GM21447 (cell line): ENCODE data around the gene KIAA1549.

ENCODE experiments used
- ATAC-seq: cut with Tn5 transposase; IDR thresholded peaks from one replicate; pipeline ENCODE4 v1.9.1; 2021; ENCODE audit not compliant: unreplicated experiment

KIAA1549 gene

DNA sequence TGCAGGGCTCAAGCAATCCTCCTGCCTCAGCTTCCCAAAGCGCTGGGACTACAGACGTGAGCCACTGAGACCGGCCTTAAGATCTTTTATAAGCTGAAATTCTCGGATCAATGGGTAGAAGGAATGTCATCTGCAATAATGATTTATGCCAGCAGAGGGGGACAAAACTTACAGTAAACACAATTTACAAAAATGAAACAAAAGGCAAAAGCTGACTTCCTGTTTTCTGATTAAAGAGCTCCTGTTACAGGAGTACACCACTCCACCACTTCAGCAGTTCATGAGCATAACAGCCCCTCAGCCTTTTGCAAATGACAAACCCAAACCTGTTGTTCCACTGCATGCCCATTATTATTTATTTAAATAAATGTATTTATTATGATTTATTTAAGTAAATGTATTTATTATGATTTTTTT is 94.7 kb downstream of the KIAA1549 start:
- peak; percentile 89 for ATAC-seq

DNA sequence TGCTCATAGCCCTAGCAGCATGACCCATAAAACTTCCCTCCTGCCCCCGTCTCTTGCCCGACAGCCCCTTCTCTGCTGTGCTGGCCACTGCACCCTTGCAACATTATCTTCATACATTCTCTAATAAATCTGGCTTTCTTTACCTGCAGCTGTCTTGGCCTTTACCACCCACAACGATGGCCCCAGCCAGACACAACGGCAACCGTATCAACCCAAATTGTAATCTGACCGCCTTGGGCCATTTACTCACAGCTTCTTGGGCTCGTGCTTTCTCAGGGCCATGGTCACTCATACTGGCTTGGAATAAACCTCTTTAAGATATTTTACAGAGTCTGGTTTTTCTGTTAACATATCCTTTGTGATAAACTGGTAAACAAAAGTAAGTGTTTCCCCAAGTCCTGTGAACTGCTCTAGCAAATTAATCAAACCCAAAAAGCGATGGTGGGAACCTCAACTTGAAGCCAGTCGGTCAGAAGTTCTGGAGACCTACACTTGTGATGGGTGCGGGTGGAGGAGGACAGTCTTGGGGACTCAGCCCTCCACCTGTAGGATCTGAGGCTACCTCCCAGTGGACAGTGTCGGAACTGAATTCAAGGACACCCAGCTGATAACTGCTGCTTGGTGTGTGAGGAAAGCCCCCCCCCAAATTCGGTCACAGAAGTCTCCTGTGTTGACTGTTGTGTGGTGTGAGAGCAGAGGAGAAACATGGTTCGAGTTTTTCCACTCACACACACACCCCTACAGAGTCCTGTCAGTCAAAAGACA is 95.6 kb downstream of the KIAA1549 start:
- no peak for ATAC-seq

DNA sequence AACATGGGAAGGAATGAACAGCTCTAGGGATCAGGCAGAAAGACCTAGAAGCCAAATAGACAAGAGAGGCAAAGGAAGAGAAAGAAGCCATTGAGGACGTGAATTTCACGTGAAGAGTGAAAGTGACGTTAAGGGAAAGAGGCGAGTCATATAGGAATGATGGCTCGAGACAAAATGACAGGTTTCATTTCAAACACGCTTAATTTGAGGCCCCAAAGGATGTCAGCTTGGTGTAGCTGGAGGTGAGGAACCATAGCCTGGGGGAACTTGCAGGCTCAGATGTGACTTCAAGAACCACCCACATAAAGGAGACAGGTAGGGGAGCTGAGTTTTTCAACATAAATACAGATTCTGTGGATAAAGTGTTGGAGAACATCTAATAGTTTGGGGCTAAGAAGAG is 98.9 kb downstream of the KIAA1549 start:
- no peak for ATAC-seq

DNA sequence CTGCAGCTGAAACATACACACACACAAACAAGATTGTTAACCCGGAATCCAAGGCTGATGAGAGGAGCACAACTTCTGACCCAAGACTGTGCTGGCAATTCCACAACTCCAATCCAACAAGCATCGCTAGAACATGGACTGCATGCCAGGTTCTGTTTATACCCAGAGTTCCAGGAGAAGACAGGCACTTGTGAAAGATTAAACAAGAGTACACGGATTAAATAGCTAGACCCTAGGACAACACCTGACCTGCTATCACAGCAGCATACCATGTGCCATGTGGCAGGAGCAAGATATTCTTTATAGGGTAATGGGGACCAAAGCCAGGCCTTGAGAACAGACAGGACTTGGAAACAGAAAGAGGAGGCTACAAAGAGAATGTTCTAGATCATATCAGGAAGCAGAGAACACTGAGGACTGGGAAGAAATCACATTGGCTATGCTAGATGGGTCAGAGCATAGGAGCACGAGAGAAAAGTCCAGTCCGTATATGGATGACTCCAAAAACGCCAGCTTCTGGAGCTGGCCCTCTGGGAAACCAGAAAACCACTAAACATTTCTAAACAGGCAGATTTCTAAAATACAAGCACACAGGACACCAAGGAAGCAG is 99.5 kb downstream of the KIAA1549 start:
- no peak for ATAC-seq

DNA sequence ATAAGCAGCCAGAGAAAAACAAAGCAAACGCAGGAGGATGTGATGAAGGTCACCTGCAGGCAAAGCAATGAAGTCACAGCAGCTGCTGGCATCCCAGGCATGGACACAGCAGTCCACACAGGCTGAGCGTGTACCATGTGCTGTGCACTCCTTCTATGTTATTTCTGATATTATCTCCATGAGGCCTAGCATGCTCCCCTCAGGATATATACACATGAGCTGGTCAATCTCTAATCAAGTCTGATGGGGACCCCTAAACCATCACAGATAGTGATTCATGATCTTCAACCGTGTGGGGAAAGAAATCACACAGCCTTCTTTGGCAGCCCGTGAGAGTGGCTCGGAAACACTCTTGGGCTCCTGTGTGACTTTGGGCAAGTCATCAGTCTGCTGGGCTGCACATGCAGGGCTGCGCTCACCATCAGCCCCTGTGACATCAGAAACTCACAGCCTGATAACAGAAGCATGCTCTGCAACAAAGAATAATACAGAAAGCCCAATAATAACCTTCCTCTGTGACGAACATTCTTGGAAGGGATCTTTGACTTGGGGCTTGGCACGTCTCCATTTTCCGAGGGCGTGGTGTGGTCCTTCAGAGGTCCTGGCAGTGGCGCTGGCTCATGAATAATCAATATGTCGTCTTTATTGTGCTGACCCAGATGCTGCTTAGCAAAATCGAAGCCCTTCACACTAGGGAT is 100.2 kb downstream of the KIAA1549 start:
- ATAC-seq, result no peak

DNA sequence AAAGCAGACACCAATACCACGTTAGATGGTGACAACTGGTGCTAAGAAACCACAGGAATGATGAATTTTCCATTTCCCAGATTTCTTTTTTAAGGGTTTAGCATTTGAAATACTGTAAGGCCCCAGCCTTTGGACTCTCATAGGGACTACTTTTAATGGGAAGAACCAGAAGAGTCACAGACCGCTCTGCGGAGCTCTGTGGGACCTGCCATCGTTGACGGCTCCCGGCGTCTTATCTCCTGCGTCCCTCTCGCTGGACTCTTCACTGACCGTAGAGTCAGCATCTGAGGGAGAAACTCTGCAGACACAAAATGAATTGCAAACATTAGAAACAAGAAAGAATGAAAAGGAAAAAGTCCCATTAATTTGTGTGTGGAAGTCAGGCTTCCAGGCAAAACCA is 101.8 kb downstream of the KIAA1549 start:
- ATAC-seq, result no peak

DNA sequence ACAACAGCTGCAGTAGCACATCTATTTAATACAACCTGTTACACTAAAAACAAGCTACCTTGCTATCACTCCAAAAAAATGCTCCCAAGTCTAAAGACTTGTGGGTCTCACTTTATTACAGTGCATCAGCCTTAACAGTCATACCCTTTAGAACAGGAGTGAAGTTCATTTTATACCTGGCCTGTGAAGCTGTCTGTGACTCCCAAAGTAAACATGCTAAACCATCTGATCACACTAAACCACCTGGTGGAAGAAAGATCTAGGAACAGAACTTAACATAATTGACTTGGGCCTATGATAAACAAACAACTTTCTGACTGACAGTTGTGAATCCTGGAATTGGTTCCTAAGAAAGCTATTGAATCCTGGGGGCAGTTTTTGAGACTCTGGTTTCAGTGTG is 102.3 kb downstream of the KIAA1549 start:
- no peak for ATAC-seq

DNA sequence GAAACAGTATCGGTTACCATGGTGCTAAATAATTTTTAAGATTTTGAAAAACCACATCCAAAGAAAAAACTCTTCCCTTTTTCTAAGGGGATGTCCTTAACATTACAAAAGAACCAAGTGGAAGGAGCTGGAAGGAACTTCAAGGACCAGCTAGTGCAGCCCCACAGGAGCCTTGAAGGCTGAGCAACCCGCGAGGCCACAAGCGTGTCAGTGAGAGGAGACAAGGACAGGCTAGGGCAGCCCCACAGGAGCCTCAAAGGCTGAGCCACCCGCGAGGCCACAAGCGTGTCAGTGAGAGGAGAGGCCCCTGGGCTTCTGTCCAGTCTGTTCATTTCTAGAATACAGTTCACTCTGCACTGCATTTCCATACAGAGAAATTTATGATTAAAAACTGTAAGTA is 103.1 kb downstream of the KIAA1549 start:
- ATAC-seq, result no peak

DNA sequence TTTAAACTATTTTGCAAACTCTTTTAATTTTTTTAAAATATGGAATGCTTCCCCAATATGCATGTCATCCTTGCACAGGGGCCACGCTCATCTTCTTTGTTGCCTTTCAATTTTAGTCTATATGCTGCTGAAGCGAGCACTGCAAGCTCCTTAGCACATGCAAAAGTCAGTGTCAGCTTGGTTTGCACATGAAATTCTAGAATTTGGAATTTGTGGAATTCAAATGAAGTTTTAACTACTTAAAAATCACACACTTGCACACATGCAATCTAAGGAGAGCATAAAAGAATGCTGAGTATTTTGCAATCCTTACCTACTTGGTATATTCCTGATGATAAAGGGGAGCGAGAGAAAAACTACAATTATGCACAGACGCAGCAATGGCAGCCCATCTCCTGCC is 104.9 kb downstream of the KIAA1549 start:
- ATAC-seq, result no peak

DNA sequence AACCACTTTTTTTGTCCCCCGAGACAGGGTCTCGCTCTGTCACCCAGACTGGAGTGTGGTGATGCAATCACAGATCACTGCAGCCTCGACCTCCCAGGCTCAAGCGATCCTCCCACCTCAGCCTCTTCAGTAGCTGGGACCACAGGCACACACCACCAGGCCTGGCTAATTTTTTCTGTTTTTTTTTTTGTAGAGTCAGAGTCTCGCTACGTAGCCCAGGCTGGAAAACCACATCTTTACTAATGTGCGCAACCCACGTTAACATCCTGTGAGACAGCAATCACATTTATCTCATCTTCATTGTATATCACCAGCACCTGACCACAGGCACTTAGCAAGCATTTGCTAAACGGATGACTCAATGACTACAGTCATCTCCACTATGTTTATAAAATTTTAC is 105.4 kb downstream of the KIAA1549 start:
- ATAC-seq, result no peak

DNA sequence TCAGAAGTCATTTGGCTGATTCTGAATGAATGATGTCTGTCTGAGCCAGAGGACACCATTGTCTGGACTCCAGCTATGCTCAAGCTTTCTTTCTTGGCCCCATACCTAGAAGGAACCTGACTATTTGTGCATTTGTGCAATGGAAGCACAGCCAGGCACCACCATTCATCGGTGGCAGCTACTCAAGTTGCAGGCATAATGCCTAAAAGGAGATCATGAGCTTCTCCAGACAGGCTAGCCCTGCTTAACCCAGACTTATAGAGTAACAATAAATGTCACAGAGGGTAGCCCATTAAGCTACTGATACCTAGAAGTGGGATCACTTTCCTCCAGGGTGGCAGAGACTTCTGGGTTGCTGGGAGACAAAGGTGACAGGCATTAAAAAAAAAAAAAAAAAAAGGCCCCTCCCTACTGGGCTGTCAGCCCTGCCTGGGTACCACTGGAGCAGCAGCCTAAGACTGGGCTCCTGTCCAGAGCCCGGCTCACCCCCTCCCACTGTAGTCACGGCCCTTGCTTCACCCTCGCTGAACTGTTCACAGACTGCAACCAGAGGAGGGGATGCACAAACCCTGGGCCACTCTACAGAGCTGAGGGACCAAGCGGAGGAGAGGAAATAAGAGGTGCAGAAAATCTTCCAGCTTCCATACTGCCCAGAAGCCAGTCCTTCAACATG is 107.8 kb downstream of the KIAA1549 start:
- ATAC-seq, result no peak

DNA sequence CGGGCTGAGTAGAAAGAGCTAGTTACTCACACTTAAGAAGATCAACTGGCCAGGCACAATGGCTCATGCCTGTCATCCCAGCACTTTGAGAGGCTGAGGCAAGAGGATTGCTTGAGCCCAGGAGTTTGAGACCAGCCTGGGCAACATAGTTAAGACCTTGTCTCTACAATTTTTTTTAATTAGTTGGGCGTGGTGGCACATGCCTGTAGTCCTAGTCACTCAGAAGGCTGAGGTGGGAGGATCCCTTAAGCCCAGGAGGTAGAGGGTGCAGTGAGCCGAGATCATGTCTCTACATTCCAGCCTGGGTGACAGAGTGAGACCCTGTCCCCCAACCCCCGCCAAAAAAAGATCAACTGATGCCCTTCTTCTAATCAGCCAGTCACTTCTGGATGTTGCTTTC is 108.6 kb downstream of the KIAA1549 start:
- no peak for ATAC-seq

DNA sequence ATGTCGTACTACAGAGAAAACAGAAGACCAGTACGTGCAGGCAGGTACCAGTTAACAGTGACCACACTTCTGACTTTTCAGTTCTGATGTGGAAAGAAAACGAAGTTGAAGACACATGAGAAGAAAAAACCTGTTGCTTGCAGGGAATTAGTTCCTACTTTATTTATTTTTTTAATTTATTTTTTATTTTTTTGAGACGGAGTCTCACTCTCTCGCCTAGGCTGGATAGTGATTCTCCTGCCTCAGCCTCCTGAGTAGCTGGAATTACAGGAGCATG is 109.4 kb downstream of the KIAA1549 start:
- ATAC-seq, result no peak

DNA sequence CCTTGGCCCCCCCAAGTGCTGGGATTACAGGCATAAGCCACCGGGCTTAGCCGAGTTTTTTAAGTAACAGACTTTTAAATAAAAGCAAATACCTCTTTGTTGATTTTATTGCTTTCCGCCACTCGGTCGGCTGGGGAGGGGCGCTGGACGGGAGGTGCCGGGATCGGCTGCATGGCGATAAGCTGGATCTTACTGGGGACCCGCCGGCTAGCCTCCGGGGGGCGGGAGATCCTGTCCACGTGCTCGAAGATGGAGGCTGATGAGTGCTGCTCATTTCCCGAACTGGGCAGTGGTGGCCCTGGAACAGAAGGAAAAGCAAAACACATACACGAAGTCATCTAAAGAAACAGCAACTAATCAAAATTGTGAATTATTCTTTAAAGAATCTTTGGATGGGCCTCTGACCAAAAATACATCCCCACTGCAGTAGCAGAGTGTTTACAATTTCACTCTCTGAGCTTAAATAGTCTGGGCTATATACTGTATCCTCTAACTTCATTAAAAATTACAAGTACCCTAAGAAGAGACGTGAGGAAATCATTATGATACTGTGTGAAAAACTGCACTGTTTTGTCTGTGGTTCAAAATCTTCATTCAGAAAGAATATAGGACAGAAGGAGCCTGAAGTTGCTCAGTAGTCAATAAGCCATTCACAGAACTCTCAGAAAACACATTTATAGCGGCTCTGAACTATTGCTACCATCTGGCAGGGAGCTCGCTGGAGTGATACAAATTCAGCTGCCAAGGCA is 110.0 kb downstream of the KIAA1549 start:
- no peak for ATAC-seq

DNA sequence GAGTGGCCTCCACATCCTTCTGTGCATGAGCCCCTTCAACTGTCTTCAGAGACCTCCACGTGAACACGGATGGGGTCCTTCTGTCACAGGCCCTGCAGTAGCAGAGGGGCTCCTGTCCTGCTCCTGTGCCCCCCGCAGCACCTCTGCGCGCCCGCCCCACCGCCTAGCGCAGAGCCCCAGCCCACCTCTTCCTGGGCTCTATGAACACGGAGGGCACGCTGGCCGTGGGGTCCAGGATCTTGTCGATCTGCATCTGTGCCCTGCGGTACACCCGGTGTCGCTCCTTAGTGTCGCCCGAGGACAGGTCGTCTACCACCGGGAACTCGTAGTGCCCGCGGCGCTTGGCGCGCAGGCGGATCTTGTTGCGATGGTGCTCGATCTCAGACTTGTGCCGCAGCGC is 111.8 kb downstream of the KIAA1549 start:
- no peak for ATAC-seq

DNA sequence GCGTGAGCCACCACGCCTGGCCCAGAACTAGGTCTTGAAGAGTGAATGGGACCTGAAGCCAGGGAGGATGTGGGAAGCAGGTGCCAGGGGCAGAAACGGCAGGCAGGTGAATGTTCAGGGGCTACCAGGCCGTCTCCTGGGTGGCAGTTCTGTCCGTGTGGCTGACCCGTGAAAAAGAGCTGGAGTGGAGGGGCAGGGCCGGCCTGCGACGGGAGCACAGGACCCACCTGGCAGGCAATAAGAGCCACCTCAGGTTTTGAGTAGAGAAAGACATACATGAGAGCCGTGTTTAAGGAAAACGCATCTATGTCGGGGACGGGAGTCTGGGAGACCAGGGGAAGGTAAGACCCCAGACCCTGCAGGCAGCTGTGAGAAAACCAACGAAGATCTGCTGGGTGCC is 112.5 kb downstream of the KIAA1549 start:
- no peak for ATAC-seq

DNA sequence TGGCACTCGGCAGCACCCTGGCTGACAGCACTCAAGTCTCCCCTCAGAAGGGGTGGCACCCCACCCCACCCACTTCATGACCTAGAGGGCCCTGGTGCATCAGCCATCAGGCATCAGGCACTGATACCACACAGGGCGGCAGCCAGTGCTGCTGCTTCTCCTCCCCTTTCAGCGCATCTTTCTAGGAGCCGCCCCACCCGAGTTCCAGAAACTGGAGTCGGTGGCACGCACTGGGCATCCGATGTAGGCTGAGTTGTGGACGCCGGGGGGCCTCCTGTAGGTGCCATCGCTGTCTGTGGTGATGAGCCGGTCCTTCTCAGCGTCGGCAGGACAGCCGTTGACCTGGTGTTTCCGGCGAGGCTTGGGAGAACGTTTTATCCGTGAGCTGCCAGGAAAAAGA is 113.4 kb downstream of the KIAA1549 start:
- no peak for ATAC-seq

DNA sequence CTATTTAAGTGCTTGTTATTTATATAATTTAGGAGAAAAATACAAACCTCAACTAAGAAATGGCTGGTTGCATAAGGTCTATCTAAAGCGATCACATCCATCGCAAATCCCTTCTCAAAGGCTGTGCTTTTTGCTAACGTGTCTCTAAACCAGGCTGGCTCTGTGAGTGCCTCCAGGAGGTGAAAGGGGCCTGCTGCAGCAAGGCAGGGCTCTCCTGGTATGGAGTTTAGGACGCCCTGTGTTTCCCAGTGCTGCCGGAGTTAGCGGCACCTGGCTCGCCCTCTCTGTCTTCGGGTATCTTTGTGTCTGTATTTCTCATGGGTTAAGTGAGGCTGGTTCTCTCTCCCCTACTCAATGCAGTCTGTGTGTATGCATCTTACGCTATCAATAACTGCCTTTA is 114.8 kb downstream of the KIAA1549 start:
- no peak for ATAC-seq

DNA sequence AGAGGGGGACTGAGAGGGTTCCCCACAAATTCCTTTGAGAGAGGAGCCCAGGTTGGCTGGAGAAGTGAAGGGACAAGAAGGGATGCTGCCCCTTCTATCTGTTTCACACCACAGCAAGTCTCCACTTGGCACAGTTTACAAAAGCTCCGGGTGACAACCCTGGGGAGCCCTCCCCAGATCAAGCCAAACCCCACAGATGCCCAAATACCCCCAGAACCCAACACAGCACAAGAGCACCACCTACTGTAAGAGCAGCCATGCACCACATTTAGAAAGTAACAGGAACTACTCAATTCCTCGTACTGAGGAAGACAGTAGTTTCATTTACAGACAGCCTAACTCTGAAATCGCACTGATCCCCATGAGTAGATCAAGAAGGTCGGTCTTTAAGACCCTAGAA is 115.3 kb downstream of the KIAA1549 start:
- no peak for ATAC-seq

DNA sequence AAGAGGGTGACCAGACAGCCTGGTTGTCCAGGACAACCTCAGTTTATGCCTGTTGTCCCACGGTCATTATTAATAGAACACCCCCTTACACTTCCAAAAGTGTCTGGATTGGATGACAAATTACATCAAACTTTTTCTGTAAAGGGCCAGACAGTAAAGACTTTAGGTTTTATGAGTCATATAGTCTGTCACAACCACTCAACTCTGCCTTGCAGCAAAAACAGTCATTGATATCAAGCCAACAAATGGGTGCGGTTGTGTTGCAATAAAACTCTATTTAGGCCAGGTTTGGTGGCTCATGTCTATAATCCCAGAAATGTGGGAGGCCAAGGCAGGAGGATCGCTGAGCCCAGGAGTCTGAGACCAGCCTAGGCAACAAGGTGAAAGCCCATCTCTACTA is 116.5 kb downstream of the KIAA1549 start:
- ATAC-seq, result no peak

DNA sequence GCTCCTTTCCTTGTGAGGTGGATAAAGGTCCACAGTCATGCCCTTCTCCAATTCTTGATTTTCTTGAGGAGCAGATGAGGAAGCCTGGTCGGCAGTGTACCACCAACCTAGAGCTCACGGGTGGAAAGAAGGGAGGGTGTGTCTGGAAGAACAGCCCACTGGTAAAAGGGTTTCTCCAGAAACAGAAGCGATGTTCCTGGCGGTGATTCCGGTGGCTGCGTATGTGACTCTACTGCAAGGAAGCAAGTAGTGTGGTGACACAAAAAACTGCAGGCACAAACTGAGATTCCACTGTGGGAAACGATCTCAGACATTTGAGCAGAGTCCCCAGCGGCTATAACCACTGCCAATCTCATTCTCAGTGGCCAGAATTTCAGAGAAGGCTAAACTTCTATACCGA is 117.3 kb downstream of the KIAA1549 start:
- no peak for ATAC-seq
